D721Med (cell line): ENCODE measurements around the gene ICAM3.
A peak's percentile ranks its signal among the peaks of the same experiment; 100 is the strongest.

ENCODE experiments used
- DNase-seq: peaks from one replicate; pipeline ENCODE4 v3.0.0; 2011; ENCODE audit warnings: low spot score; ENCODE audit not compliant: insufficient read length
- FAIRE-seq: peaks from 2 replicates; lab custom pipeline; 2011; peaks lifted over from hg19 to GRCh38; lab: Jason Lieb, UNC
- CTCF ChIP-seq: IDR thresholded peaks from 2 replicates; pipeline ENCODE4 v1.5.1; 2012; ENCODE audit warnings: mild to moderate bottlenecking, control low read depth; ENCODE audit not compliant: insufficient read depth; ENCODE audit errors: missing control alignments

ICAM3 gene

GRCh38 chr19:10288662-10289166 lies 50.7 kb downstream of the ICAM3 start:
- TF ChIP-seq CTCF, result no peak
- DNase-seq (peak; percentile 56), FAIRE-seq (no peak)

- DNase-seq (no peak), FAIRE-seq (no peak)
- TF ChIP-seq CTCF, result no peak
Measured at GRCh38 chr19:10286803-10287737, 52.4 kb downstream of the ICAM3 start, which contains the start of gene ICAM4. Gene ICAM4 (plus strand): TSS chr19:10286955. CDS start chr19:10287013, 58 bp downstream.

GRCh38 chr19:10285393-10285792 lies 54.0 kb downstream of the ICAM3 start:
- DNase-seq, result no peak
- TF ChIP-seq CTCF, result no peak
- no peak for FAIRE-seq

GRCh38 chr19:10284960-10285278 lies 54.5 kb downstream of the ICAM3 start:
- TF ChIP-seq CTCF, result no peak
- DNase-seq (no peak), FAIRE-seq (no peak)

GRCh38 chr19:10284065-10284959 lies 55.1 kb downstream of the ICAM3 start:
- FAIRE-seq, result no peak
- TF ChIP-seq CTCF, result no peak

More at GRCh38 chr19:10284065-10284959, 55.1 kb downstream of the ICAM3 start:
- DNase-seq, result no peak
